Measurements from ENCODE around the gene HNRNPA3.

DNA sequence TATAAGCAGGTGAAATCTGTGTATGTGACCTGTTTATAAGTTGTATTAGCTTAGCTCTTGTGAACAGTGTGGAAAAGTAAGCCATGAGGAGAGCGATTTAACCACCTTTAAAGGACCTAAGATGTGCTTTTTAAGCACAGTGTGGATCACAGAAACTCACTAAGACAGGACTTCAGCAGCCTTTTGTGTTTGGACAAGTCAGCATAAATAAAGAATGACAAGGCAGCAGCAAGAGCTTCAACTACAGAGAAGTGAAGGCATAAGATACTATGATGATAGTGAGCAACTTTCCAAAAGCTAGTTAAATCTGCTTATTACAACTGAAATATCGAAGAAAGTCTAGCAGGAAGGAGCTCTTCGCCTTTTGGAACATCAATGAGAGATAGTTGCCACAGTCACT, 8.9 kb downstream of the HNRNPA3 start:
- no peak for TF ChIP-seq JUN (IDR thresholded peaks at IDR 0.05; ENCODE audit: borderline replicate concordance, insufficient read depth, insufficient read length, low read depth)
- TF ChIP-seq, protein P1, sequence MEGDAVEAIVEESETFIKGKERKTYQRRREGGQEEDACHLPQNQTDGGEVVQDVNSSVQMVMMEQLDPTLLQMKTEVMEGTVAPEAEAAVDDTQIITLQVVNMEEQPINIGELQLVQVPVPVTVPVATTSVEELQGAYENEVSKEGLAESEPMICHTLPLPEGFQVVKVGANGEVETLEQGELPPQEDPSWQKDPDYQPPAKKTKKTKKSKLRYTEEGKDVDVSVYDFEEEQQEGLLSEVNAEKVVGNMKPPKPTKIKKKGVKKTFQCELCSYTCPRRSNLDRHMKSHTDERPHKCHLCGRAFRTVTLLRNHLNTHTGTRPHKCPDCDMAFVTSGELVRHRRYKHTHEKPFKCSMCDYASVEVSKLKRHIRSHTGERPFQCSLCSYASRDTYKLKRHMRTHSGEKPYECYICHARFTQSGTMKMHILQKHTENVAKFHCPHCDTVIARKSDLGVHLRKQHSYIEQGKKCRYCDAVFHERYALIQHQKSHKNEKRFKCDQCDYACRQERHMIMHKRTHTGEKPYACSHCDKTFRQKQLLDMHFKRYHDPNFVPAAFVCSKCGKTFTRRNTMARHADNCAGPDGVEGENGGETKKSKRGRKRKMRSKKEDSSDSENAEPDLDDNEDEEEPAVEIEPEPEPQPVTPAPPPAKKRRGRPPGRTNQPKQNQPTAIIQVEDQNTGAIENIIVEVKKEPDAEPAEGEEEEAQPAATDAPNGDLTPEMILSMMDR (IDR thresholded peaks at IDR 0.05; ENCODE audit: extremely low read depth in 1 of 2, insufficient read depth in 1 of 2, low read depth in 1 of 2, low read length in 2 of 2), result no peak
- no peak for TF ChIP-seq POLR2A (IDR thresholded peaks at IDR 0.05; ENCODE audit: low read depth, low read length)

All from endothelial cell of umbilical vein (primary cell).